ENCODE results near the gene SH3RF1. TPM values are rescaled to one million over a fixed set of nuclear protein-coding genes. Genes with fewer than 3 reads are reported as not detected.

SH3RF1 gene
- total RNA-seq, 1 donor from 2014 or later, result 19.6 TPM

- Mint-ChIP-seq H3K36me3 (peaks cover 2% of the 10 kb centered on the region), H3K27ac (peak overlapping the region; percentile 6), H3K9me3 (no peaks in the 10 kb centered on the region), H3K4me3 (no peak overlapping the region), H3K4me1 (peaks cover 26% of the 10 kb centered on the region), H3K27me3 (ENCODE audit: low read depth) (no peaks in the 10 kb centered on the region)
- no peak for DNase-seq (ENCODE audit: low spot score in 2 of 2, unreplicated experiment in 2 of 2)
- TF ChIP-seq CTCF (IDR thresholded peaks at IDR 0.05; ENCODE audit: unreplicated experiment), result no peak
Observed at GRCh38 chr4:169167957-169168858, 102.5 kb downstream of the SH3RF1 start.

GRCh38 chr4:169164669-169165415 lies 105.9 kb downstream of the SH3RF1 start:
- Mint-ChIP-seq H3K36me3 (peaks cover 2% of the 10 kb centered on the region), H3K4me1 (peaks cover 36% of the 10 kb centered on the region), H3K27me3 (ENCODE audit: low read depth) (no peaks in the 10 kb centered on the region), H3K27ac (no peak overlapping the region), H3K9me3 (no peaks in the 10 kb centered on the region), H3K4me3 (no peak overlapping the region)
- TF ChIP-seq CTCF (IDR thresholded peaks at IDR 0.05; ENCODE audit: unreplicated experiment), result no peak
- no peak for DNase-seq (ENCODE audit: low spot score in 2 of 2, unreplicated experiment in 2 of 2)

GRCh38 chr4:169163947-169164668 lies 106.6 kb downstream of the SH3RF1 start:
- TF ChIP-seq CTCF (IDR thresholded peaks at IDR 0.05; ENCODE audit: unreplicated experiment), result no peak
- no peak overlapping the region for H3K27ac Mint-ChIP-seq

GRCh38 chr4:169163495-169163894 lies 107.3 kb downstream of the SH3RF1 start:
- H3K9me3 Mint-ChIP-seq, result no peaks in the 10 kb centered on the region
- no peak overlapping the region for H3K27ac Mint-ChIP-seq
- peaks cover 38% of the 10 kb centered on the region for H3K4me1 Mint-ChIP-seq
- H3K36me3 Mint-ChIP-seq, result peaks cover 2% of the 10 kb centered on the region
- no peak overlapping the region for H3K4me3 Mint-ChIP-seq
- DNase-seq (ENCODE audit: low spot score in 2 of 2, unreplicated experiment in 2 of 2), result no peak
- no peak for TF ChIP-seq CTCF (IDR thresholded peaks at IDR 0.05; ENCODE audit: unreplicated experiment)
- H3K27me3 Mint-ChIP-seq (ENCODE audit: low read depth), result no peaks in the 10 kb centered on the region

More at GRCh38 chr4:169163947-169164668, 106.6 kb downstream of the SH3RF1 start:
- no peak for DNase-seq (ENCODE audit: low spot score in 2 of 2, unreplicated experiment in 2 of 2)
- Mint-ChIP-seq H3K27me3 (ENCODE audit: low read depth) (no peaks in the 10 kb centered on the region), H3K4me1 (peaks cover 41% of the 10 kb centered on the region), H3K9me3 (no peaks in the 10 kb centered on the region), H3K36me3 (peaks cover 2% of the 10 kb centered on the region), H3K4me3 (no peak overlapping the region)

- no peak for DNase-seq (ENCODE audit: low spot score in 2 of 2, unreplicated experiment in 2 of 2)
- peaks cover 38% of the 10 kb centered on the region for H3K4me1 Mint-ChIP-seq
- H3K27me3 Mint-ChIP-seq (ENCODE audit: low read depth), result no peaks in the 10 kb centered on the region
- H3K9me3 Mint-ChIP-seq, result no peaks in the 10 kb centered on the region
- no peaks in the 10 kb centered on the region for H3K36me3 Mint-ChIP-seq
- H3K4me3 Mint-ChIP-seq, result no peak overlapping the region
- TF ChIP-seq CTCF (IDR thresholded peaks at IDR 0.05; ENCODE audit: unreplicated experiment), result no peak
- peak overlapping the region; percentile 18 for H3K27ac Mint-ChIP-seq
Observed at GRCh38 chr4:169160825-169161224, 109.9 kb downstream of the SH3RF1 start.
